ENCODE results near the gene LSM14B.
A peak's percentile ranks its signal among the peaks of the same experiment; 100 is the strongest.

DNA sequence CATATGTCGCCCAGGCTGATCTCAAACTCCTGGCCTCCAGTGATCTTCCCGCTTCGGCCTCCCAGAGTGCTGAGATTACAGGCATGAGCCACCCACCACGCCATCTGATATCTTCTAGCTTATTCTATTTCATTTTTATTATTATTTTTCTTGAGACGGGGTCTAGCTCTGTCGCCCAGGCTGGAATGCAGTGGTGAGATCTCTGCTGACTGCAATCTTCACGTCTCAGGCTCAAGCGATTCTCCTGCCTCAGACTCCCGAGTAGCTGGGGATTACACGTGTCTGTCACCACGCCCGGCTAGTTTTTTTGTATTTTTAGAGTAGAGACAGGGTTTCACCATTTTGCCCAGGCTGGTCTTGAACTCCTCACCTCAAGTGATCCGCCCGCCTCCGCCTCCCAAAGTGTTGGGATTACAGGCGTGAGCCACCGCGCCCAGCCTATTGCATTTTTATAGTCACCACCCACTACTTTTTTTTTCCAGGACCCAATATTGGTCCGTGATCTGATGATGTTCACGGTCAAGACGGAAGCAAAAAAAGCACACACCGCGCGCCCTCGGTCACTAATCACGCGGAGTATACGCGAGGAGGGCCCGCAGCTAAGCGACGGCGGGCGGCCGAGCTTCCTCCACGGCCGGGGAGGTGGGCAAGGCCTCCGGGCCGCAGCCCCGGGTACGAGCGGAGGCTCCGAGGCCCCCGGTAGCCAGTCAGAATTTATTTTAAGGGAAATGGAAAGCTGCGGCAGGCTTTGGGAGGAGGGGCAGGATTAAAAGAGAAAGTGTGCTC, 1.1 kb upstream of the LSM14B start:
- TF ChIP-seq, protein P1, sequence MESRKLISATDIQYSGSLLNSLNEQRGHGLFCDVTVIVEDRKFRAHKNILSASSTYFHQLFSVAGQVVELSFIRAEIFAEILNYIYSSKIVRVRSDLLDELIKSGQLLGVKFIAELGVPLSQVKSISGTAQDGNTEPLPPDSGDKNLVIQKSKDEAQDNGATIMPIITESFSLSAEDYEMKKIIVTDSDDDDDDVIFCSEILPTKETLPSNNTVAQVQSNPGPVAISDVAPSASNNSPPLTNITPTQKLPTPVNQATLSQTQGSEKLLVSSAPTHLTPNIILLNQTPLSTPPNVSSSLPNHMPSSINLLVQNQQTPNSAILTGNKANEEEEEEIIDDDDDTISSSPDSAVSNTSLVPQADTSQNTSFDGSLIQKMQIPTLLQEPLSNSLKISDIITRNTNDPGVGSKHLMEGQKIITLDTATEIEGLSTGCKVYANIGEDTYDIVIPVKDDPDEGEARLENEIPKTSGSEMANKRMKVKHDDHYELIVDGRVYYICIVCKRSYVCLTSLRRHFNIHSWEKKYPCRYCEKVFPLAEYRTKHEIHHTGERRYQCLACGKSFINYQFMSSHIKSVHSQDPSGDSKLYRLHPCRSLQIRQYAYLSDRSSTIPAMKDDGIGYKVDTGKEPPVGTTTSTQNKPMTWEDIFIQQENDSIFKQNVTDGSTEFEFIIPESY (IDR thresholded peaks at IDR 0.05; ENCODE audit: extremely low read depth, insufficient replicate concordance, low read length), result no peak
- TF ChIP-seq, protein P2, sequence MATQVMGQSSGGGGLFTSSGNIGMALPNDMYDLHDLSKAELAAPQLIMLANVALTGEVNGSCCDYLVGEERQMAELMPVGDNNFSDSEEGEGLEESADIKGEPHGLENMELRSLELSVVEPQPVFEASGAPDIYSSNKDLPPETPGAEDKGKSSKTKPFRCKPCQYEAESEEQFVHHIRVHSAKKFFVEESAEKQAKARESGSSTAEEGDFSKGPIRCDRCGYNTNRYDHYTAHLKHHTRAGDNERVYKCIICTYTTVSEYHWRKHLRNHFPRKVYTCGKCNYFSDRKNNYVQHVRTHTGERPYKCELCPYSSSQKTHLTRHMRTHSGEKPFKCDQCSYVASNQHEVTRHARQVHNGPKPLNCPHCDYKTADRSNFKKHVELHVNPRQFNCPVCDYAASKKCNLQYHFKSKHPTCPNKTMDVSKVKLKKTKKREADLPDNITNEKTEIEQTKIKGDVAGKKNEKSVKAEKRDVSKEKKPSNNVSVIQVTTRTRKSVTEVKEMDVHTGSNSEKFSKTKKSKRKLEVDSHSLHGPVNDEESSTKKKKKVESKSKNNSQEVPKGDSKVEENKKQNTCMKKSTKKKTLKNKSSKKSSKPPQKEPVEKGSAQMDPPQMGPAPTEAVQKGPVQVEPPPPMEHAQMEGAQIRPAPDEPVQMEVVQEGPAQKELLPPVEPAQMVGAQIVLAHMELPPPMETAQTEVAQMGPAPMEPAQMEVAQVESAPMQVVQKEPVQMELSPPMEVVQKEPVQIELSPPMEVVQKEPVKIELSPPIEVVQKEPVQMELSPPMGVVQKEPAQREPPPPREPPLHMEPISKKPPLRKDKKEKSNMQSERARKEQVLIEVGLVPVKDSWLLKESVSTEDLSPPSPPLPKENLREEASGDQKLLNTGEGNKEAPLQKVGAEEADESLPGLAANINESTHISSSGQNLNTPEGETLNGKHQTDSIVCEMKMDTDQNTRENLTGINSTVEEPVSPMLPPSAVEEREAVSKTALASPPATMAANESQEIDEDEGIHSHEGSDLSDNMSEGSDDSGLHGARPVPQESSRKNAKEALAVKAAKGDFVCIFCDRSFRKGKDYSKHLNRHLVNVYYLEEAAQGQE (IDR thresholded peaks at IDR 0.05; ENCODE audit: low read depth), result no peak
- TF ChIP-seq TCF7L2 (IDR thresholded peaks at IDR 0.05; ENCODE audit: borderline replicate concordance, extremely low read depth, insufficient read depth, insufficient read length) (no peak), POLR2A (IDR thresholded peaks at IDR 0.05; ENCODE audit: borderline replicate concordance, extremely low read depth, insufficient read depth, insufficient read length) (peak; percentile 66), EZH2 (IDR thresholded peaks at IDR 0.05) (no peak), CEBPB (IDR thresholded peaks at IDR 0.05; ENCODE audit: low read depth) (no peak), EZH2phosphoT487 (IDR thresholded peaks at IDR 0.05; ENCODE audit: borderline replicate concordance) (no peak), POLR2AphosphoS5 (IDR thresholded peaks at IDR 0.05; ENCODE audit: low read depth, low read length) (no peak; the same call in 1 of the 2 replicates), JUND (IDR thresholded peaks at IDR 0.05) (no peak), RAD21 (IDR thresholded peaks at IDR 0.05; ENCODE audit: low read depth) (no peak), SIN3A (IDR thresholded peaks at IDR 0.05; ENCODE audit: low read depth) (no peak; the same call in 1 of the 2 replicates)
- TF ChIP-seq, protein P3, sequence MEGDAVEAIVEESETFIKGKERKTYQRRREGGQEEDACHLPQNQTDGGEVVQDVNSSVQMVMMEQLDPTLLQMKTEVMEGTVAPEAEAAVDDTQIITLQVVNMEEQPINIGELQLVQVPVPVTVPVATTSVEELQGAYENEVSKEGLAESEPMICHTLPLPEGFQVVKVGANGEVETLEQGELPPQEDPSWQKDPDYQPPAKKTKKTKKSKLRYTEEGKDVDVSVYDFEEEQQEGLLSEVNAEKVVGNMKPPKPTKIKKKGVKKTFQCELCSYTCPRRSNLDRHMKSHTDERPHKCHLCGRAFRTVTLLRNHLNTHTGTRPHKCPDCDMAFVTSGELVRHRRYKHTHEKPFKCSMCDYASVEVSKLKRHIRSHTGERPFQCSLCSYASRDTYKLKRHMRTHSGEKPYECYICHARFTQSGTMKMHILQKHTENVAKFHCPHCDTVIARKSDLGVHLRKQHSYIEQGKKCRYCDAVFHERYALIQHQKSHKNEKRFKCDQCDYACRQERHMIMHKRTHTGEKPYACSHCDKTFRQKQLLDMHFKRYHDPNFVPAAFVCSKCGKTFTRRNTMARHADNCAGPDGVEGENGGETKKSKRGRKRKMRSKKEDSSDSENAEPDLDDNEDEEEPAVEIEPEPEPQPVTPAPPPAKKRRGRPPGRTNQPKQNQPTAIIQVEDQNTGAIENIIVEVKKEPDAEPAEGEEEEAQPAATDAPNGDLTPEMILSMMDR (IDR thresholded peaks at IDR 0.05 in 2 of 3, conservative IDR thresholded peaks at IDR 0.05 in 1 of 3; ENCODE audit: borderline replicate concordance in 1 of 3, insufficient read depth in 1 of 3, low read depth in 2 of 3, low read length in 2 of 3), result no peak
- TF ChIP-seq, protein P4, sequence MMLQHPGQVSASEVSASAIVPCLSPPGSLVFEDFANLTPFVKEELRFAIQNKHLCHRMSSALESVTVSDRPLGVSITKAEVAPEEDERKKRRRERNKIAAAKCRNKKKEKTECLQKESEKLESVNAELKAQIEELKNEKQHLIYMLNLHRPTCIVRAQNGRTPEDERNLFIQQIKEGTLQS (IDR thresholded peaks at IDR 0.05), result no peak
